ENCODE results near the gene MTMR1. TPM values are rescaled to one million over a fixed set of nuclear protein-coding genes. Genes with fewer than 3 reads are reported as not detected.

The MTMR1 gene
- 10 to 100 TPM; 16.8 to 58.8 TPM for total RNA-seq

- peak in 1 of 2 donors; percentile 46 for ATAC-seq
- H3K9me3 Mint-ChIP-seq, result peaks cover 0 to 4% of the 10 kb centered on the region in 2 donors
- DNase-seq (ENCODE audit: low spot score in 2 of 2), result peak; percentile 48 to 53
- H3K36me3 Mint-ChIP-seq, result peaks cover 26% of the 10 kb centered on the region in 2 donors
- H3K27ac Mint-ChIP-seq, result peak within 1 kb of the TSS; percentile 98
Measured at GRCh38 chrX:150692831-150693724, at the start of gene MTMR1. Gene MTMR1 (plus strand): TSS chrX:150693396. CDS start chrX:150693531, 135 bp downstream.

GRCh38 chrX:150643958-150644357 lies 49.2 kb upstream of the MTMR1 start:
- Mint-ChIP-seq H3K9me3 (no peaks in the 10 kb centered on the region), H3K36me3 (no peaks in the 10 kb centered on the region), H3K27ac (no peak overlapping the region)
- DNase-seq (ENCODE audit: low spot score in 2 of 2), result no peak
- ATAC-seq, result no peak

GRCh38 chrX:150644422-150644821 lies 48.8 kb upstream of the MTMR1 start:
- Mint-ChIP-seq H3K9me3 (no peaks in the 10 kb centered on the region), H3K36me3 (no peaks in the 10 kb centered on the region), H3K27ac (no peak overlapping the region)
- ATAC-seq (no peak), DNase-seq (ENCODE audit: low spot score in 2 of 2) (no peak)

GRCh38 chrX:150647331-150647730 lies 45.9 kb upstream of the MTMR1 start:
- Mint-ChIP-seq H3K36me3 (peaks cover 5 to 6% of the 10 kb centered on the region in 2 donors), H3K27ac (peak overlapping the region in 1 of 2 donors; percentile 33), H3K9me3 (no peaks in the 10 kb centered on the region)
- DNase-seq (ENCODE audit: low spot score in 2 of 2) (no peak), ATAC-seq (no peak)

GRCh38 chrX:150648296-150648940 lies 44.8 kb upstream of the MTMR1 start:
- ATAC-seq, result no peak
- H3K27ac Mint-ChIP-seq, result no peak overlapping the region
- no peak for DNase-seq (ENCODE audit: low spot score in 2 of 2)
- peaks cover 5 to 6% of the 10 kb centered on the region in 2 donors for H3K36me3 Mint-ChIP-seq
- no peaks in the 10 kb centered on the region for H3K9me3 Mint-ChIP-seq

GRCh38 chrX:150649096-150649870 lies 43.9 kb upstream of the MTMR1 start:
- no peak for DNase-seq (ENCODE audit: low spot score in 2 of 2)
- ATAC-seq, result peak in 1 of 2 donors; percentile 37
- H3K36me3 Mint-ChIP-seq, result peaks cover 5 to 6% of the 10 kb centered on the region in 2 donors
- H3K27ac Mint-ChIP-seq, result peak overlapping the region in 1 of 2 donors; percentile 81
- H3K9me3 Mint-ChIP-seq, result no peaks in the 10 kb centered on the region

- Mint-ChIP-seq H3K9me3 (no peaks in the 10 kb centered on the region), H3K27ac (peak overlapping the region in 1 of 2 donors; percentile 40), H3K36me3 (peaks cover 5 to 6% of the 10 kb centered on the region in 2 donors)
- ATAC-seq, result no peak
- no peak for DNase-seq (ENCODE audit: low spot score in 2 of 2)
Measured at GRCh38 chrX:150651906-150652305, 41.3 kb upstream of the MTMR1 start.

GRCh38 chrX:150655788-150656187 lies 37.4 kb upstream of the MTMR1 start:
- Mint-ChIP-seq H3K9me3 (no peaks in the 10 kb centered on the region), H3K27ac (no peak overlapping the region), H3K36me3 (peaks cover 1 to 7% of the 10 kb centered on the region in 2 donors)
- ATAC-seq, result no peak
- DNase-seq (ENCODE audit: low spot score in 2 of 2), result no peak

GRCh38 chrX:150663073-150663472 lies 30.1 kb upstream of the MTMR1 start:
- ATAC-seq, result no peak
- Mint-ChIP-seq H3K27ac (no peak overlapping the region), H3K9me3 (no peaks in the 10 kb centered on the region), H3K36me3 (peaks cover 14 to 20% of the 10 kb centered on the region in 2 donors)
- no peak for DNase-seq (ENCODE audit: low spot score in 2 of 2)

GRCh38 chrX:150664290-150664689 lies 28.9 kb upstream of the MTMR1 start:
- ATAC-seq, result no peak
- no peak overlapping the region for H3K27ac Mint-ChIP-seq
- no peak for DNase-seq (ENCODE audit: low spot score in 2 of 2)
- H3K9me3 Mint-ChIP-seq, result no peaks in the 10 kb centered on the region
- peaks cover 14 to 20% of the 10 kb centered on the region in 2 donors for H3K36me3 Mint-ChIP-seq

GRCh38 chrX:150676221-150676620 lies 17.0 kb upstream of the MTMR1 start:
- ATAC-seq, result no peak
- no peaks in the 10 kb centered on the region for H3K9me3 Mint-ChIP-seq
- no peak for DNase-seq (ENCODE audit: low spot score in 2 of 2)
- H3K36me3 Mint-ChIP-seq, result no peaks in the 10 kb centered on the region
- no peak overlapping the region for H3K27ac Mint-ChIP-seq

GRCh38 chrX:150680974-150681373 lies 12.2 kb upstream of the MTMR1 start:
- H3K27ac Mint-ChIP-seq, result no peak overlapping the region
- peak in 1 of 2 donors; percentile 59 for ATAC-seq
- no peaks in the 10 kb centered on the region for H3K36me3 Mint-ChIP-seq
- H3K9me3 Mint-ChIP-seq, result no peaks in the 10 kb centered on the region
- no peak for DNase-seq (ENCODE audit: low spot score in 2 of 2)

- no peak for DNase-seq (ENCODE audit: low spot score in 2 of 2)
- H3K9me3 Mint-ChIP-seq, result peaks cover 0 to under 1% of the 10 kb centered on the region in 2 donors
- H3K36me3 Mint-ChIP-seq, result no peaks in the 10 kb centered on the region
- peak in 1 of 2 donors; percentile 16 for ATAC-seq
- no peak overlapping the region for H3K27ac Mint-ChIP-seq
Measured at GRCh38 chrX:150683112-150683511, 10.1 kb upstream of the MTMR1 start.

- Mint-ChIP-seq H3K36me3 (no peaks in the 10 kb centered on the region), H3K9me3 (peaks cover 0 to 4% of the 10 kb centered on the region in 2 donors), H3K27ac (no peak overlapping the region)
- peak; percentile 58 to 60 for ATAC-seq
- peak in 1 of 2 donors; percentile 38 for DNase-seq (ENCODE audit: low spot score in 2 of 2)
Measured at GRCh38 chrX:150683536-150684146, 9.6 kb upstream of the MTMR1 start.

GRCh38 chrX:150688911-150689451 lies 4.2 kb upstream of the MTMR1 start:
- Mint-ChIP-seq H3K36me3 (peaks cover 10 to 17% of the 10 kb centered on the region in 2 donors), H3K9me3 (peaks cover 0 to 4% of the 10 kb centered on the region in 2 donors), H3K27ac (peak overlapping the region in 1 of 2 donors; percentile 75)
- no peak for ATAC-seq
- DNase-seq (ENCODE audit: low spot score in 2 of 2), result no peak

- DNase-seq (ENCODE audit: low spot score in 2 of 2) (peak in 1 of 2 donors; percentile 55), ATAC-seq (peak; percentile 27 to 50)
- Mint-ChIP-seq H3K9me3 (peaks cover 0 to 4% of the 10 kb centered on the region in 2 donors), H3K36me3 (peaks cover 15 to 19% of the 10 kb centered on the region in 2 donors), H3K27ac (peak overlapping the region in 1 of 2 donors; percentile 95)
Measured at GRCh38 chrX:150690126-150690525, 3.1 kb upstream of the MTMR1 start.
